ENCODE data around the gene MANSC4.

DNA sequence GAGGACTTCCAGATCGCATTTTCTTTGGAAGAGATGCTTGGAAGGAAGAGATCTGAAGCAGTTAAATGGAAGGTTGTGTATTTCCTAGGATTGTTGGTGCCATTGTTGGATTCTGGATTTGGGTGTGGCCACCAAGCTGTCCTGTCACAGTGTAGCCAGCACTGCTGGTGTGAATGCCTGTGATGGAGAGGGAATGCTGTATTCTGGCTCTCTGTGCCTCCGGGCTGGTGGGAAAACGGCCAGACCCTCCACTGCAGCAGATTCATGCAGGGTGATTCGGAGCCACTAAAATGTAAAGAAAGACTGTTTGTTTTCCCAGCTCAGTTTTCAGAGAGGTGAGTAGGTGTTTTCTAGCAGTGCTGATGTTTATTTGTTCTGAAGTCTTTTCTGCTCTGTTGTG, 30.7 kb upstream of the MANSC4 start:
- TF ChIP-seq, protein P1, sequence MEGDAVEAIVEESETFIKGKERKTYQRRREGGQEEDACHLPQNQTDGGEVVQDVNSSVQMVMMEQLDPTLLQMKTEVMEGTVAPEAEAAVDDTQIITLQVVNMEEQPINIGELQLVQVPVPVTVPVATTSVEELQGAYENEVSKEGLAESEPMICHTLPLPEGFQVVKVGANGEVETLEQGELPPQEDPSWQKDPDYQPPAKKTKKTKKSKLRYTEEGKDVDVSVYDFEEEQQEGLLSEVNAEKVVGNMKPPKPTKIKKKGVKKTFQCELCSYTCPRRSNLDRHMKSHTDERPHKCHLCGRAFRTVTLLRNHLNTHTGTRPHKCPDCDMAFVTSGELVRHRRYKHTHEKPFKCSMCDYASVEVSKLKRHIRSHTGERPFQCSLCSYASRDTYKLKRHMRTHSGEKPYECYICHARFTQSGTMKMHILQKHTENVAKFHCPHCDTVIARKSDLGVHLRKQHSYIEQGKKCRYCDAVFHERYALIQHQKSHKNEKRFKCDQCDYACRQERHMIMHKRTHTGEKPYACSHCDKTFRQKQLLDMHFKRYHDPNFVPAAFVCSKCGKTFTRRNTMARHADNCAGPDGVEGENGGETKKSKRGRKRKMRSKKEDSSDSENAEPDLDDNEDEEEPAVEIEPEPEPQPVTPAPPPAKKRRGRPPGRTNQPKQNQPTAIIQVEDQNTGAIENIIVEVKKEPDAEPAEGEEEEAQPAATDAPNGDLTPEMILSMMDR (IDR thresholded peaks at IDR 0.05; ENCODE audit: poor library complexity, severe bottlenecking) = no peak
- TF ChIP-seq EP300 (conservative IDR thresholded peaks at IDR 0.05; ENCODE audit: poor library complexity, severe bottlenecking) = no peak

Measured in neural cell (in vitro differentiated cells).